ENCODE results near the gene BBS4.

GRCh38 chr15:72785841-72786240 lies 99.8 kb downstream of the BBS4 start:
- TF ChIP-seq CTCF (IDR thresholded peaks at IDR 0.05) (no peak), EZH2 (IDR thresholded peaks at IDR 0.05; ENCODE audit: borderline replicate concordance, insufficient read depth, low read depth, low read length, poor library complexity, severe bottlenecking) (no peak)
